Activated CD4-positive, CD25-positive, alpha-beta regulatory T cell treated with anti-CD3 and anti-CD28 coated beads, Interleukin-2, amount 50 U/mL, for 24 hours (primary cell): ENCODE data around the gene SLC25A33.
"Not testable (repeated sequence)": the region's sequence is repeated elsewhere in the genome, so short reads cannot be mapped to it uniquely, and the experiment has no call there.

Source experiments
- ATAC-seq, 2 donors: fragments of 150-1000 bp; cut with Tn5 transposase; one replicate each; pipeline ENCODE4 v1.10.0; 2021; ENCODE audit warnings: mild to moderate bottlenecking in 1 of 2, moderate library complexity in 1 of 2

The SLC25A33 gene

DNA sequence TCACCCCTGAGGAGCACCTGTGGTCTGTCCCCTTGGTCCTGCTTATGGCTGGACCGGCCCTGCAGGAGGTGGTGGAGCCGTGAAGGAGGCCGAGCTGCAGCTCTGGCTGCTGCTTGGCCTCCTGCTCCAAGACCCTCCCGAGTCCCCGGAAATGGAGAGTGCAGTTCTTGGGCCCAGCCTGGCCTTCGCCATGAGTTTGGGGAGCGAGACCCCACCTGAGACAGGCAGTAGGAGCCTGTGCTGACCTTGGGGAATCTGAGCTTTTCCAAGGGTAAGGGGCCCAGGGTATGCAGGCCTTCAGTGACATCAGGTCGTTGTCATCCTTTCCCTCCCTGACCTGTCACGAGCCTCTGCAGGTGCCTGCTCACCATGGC is 63.5 kb downstream of the SLC25A33 start:
- no peak for ATAC-seq

- ATAC-seq, result no peak
Measured at GRCh38 chr1:9603307-9603706, 64.0 kb downstream of the SLC25A33 start.

DNA sequence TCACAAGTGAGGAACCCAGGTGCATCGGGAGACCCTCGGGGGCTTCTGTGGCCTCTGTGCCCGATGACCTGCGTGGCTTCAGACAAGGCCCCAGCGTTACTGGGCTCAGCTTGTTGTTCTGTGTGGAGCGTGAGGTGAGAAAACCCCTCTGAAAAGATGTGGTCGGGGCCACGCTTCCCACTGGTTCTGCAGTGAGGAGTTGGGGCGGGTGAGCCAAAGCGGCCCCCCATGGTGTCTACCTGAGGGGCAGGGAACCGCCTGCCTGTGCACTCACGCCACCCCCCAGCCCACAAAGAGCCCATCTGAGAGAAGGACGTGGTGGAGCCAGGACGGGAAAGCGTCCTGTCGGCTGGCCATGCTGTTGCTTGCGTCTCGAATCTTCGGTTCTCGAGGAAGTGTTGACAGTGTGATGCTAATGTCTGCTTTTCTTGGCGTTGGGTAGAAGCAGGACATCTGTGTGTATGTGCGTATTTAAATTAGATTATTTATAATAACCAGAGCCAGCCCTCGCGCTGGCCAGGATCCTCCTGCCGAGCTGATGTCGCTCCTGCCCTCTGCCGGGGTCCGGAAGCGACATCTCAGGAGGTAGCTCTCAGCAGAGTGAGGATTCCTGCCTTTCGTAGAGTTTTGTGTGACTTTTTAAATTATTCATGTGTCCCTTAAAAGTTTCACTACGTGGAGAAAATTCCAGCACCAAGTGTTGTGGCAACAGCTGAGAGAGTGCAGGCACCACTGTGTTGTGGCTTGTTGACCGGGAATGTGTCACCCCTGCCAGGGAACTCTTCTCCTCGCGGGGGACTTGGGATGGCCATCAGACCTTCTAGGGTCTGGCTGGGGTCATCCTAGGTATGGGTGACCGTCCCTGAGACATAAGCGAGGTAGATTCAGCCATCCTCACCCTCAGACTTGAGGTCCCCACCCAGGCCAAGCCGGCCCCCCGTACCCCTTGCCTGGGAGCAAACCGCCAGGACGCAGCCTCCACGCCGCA is 64.8 kb downstream of the SLC25A33 start:
- ATAC-seq, result no peak

DNA sequence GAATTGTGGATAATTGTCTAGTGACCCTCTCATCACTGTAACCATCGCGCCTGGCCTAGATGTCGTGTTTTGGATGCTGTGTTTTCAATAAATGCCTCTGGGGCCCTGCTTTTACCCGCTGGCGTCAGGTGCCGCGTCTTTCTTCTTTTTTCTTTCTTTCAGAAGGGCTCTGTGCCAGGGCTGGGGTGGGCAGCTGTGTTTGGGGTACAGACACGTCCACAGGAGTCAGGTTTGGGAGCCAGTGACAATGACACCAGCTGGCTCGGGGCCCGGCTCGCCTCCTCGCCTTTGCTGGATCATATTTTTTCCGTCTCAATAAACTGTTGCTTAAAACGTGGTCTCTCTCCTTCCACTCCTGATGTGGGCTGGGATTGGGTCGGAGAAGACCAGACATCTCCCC is 65.6 kb downstream of the SLC25A33 start:
- no peak for ATAC-seq

- no peak for ATAC-seq
Measured at GRCh38 chr1:9605946-9606455, 66.7 kb downstream of the SLC25A33 start.

DNA sequence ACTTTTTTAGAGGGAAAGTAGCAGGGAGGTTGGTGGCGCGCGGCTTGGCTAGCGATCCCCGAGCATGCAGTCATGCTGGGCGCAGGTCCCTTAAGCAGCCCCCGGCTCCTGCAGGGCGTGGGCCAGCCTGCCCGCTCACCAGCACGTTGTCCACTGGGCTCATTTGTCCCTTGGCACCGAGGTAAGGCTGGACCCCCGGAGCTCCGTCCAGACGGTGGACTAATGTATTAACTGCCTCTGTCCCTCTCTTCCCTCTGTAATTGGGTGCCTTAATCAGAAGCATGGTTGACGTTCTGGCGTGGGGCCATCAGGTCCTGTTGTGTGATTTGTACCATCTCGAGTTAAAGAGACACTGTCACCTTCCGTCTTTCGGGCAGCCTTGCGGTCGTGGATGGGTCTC is 67.2 kb downstream of the SLC25A33 start:
- ATAC-seq, result no peak

GRCh38 chr1:9606948-9607347 is 67.7 kb downstream of the SLC25A33 start:
- ATAC-seq, result no peak

DNA sequence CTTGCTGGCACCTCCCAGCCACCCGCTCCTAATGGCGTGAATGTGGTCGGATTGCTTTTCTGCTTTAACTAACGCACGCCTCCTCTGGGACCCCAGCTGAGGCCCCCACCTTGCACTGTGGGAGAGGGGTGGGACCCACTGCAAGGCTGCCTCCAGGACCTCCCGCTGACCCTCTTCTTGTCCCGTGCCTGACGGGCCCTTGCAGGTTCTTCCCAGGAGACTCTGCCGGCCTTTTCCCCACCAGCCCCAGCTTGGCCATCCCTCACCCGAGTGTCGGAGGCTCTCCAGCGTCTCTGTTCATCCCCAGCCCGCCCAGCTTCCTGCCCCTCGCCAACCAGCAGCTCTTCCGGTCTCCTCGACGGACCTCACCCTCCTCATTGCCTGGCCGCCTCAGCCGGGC is 68.1 kb downstream of the SLC25A33 start:
- no peak for ATAC-seq

- no peak for ATAC-seq
Measured at GRCh38 chr1:9609998-9610397, 70.7 kb downstream of the SLC25A33 start.

- ATAC-seq, result no peak
Measured at GRCh38 chr1:9610548-9610947, 71.3 kb downstream of the SLC25A33 start.

DNA sequence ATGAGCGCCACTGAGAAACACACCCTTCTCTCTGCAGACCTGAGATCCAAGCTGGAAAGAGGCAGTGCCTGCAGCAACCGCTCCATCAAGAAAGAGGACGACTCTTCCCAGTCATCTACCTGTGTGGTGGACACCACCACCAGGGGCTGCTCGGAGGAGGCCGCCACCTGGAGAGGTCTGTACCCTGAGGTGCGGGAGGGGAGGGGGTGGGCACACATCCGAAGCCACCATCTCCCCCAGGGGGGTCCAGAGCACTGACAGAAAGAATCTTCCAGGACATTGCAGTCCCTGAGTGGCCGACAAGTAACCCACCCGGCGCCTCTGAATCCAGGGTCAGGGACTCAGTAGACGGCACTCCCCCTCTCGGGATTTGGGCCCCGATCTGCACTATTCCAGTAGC is 72.5 kb downstream of the SLC25A33 start:
- no peak for ATAC-seq

GRCh38 chr1:9612162-9612845 is 73.0 kb downstream of the SLC25A33 start:
- no peak for ATAC-seq

GRCh38 chr1:9612871-9613624 is 73.8 kb downstream of the SLC25A33 start:
- no peak for ATAC-seq

GRCh38 chr1:9613625-9614299 is 74.5 kb downstream of the SLC25A33 start:
- no peak for ATAC-seq

- ATAC-seq, result peak; percentile 45 to 83
Measured at GRCh38 chr1:9615316-9616063, 76.2 kb downstream of the SLC25A33 start.

DNA sequence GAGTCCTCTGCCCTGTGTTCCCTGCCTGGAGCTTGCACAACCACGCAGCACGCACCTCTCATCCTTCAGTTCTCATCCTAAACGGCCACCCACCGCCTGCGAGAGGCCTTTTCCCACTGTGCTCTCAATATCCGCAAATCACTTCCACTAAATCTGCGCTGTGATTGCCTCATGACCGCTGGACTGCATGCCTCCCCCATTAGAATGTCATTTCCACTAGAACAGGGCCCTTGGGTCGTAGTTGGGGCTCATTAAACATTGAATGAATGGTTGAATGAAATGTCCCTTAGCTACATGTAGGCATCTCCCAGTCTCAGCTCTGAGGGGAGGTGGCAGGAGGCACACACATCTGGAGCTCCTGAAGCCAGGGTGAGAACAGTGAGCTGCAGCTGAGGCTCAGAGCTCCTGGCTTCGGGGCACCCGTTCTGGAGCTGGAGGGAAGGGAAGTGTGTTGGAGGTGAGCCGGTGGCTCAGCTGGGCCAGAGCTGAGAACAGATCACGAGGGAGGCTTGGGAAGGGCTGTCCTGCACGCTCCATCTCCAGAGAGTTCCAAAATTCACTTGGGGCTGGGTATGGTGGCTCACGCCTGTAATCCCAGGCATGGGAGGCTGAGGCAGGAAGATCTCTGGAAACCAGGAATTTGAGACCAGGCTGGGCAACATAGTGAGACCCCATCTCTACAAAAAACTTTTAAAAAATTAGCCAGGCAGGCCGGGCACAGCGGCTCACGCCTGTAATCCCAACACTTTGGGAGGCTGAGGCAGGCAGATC is 79.8 kb downstream of the SLC25A33 start:
- ATAC-seq, result no peak

DNA sequence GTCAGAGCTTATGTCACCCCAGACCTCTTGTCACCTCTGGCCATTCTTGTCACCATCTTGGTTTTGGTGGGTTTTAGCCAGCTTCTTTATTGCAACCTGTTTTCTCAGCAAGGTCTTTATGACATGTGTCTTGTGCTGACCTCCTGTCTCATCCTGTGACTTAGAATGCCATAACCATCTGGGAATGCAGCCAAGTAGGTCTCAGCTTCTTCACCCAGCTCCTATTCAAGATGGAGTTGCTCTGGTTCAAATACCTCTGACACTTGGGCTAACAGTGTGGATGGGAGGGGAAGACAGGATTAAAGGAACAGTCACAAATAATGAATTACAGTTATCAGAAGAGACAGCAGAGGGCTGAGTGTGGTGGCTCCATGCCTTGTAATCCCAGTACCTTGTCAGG is 81.8 kb downstream of the SLC25A33 start:
- no peak for ATAC-seq

DNA sequence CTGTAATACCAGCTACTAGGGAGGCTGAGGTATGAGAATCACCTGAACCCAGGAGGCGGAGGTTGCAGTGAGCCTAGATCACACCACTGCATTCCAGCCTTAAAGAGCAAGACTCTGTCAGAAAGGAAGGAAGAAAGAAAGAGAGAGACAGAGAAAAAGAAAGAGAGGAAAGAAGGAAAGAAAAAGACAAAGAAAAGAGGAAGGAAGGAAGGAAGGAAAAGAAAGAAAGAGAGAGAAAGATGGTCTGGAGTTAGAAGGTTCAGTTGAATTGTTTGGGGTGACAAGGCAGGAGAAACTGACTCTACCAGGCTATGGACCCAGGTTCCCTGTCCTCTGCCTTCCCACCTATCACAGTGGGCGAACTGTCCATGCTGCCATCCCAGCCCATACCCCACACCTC is 84.8 kb downstream of the SLC25A33 start:
- no peak for ATAC-seq

- ATAC-seq, result not testable (repeated sequence)
Measured at GRCh38 chr1:9625030-9625429, 85.8 kb downstream of the SLC25A33 start.

DNA sequence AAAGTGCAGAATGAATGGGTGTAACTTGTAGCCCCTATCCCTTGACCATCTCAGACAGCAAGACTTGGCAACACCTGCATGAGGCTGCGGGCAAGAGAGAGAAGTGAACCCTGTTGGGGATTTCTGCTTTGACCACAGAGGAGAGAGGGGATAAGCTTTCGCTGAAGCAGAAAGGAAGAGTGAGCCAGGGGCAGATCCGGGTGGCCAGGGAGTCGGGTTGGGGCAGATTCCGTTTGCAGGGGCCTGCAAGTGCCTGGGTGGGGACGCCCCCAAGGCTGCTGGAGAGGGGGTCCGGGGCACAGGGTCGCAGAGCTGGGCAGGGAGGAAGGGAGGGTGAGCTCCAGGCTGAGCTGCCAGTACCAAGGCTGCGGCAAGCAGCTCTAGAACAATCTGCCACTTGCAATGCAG is 86.9 kb downstream of the SLC25A33 start:
- ATAC-seq, result no peak
